HEK293 (cell line): Measurements from ENCODE around the gene INPP4B.

Source experiments
- CTCF ChIA-PET: fragments of 350-600 bp; formaldehyde crosslinking; extraction: SDS; loops from one replicate; lab custom pipeline; 2021; ENCODE audit warnings: antibody characterized with exemption; lab: Yijun Ruan, JAX
- POLR2A ChIA-PET: fragments of 300-600 bp; formaldehyde crosslinking; extraction: SDS; loops from one replicate; lab custom pipeline; 2020; ENCODE audit warnings: antibody characterized with exemption, inconsistent platforms; lab: Yijun Ruan, JAX
- H3K27ac ChIP-seq: fragments of 200-500 bp; sonication (Bioruptor generic); 2 replicates; pipeline ENCODE4 v1.5.1; 2014; ENCODE audit warnings: low read depth, low read length, control low read depth, inconsistent platforms; ENCODE audit errors: extremely low read depth
- H3K36me3 ChIP-seq, 2 experiments: fragments of 200-500 bp in 1 of 2; sonication (Bioruptor generic) in 1 of 2; 1 replicate in 1 of 2; 2 replicates in 1 of 2; pipeline ENCODE4 v1.5.1; 2014 to 2017; ENCODE audit warnings: inconsistent platforms in 2 of 2, low read length in 2 of 2; ENCODE audit not compliant: control insufficient read depth in 2 of 2, insufficient read depth in 1 of 2
- H3K4me1 ChIP-seq: fragments of 200-500 bp; sonication (Bioruptor generic); 2 replicates; pipeline ENCODE4 v1.5.1; 2014; ENCODE audit warnings: mild to moderate bottlenecking, low read length, inconsistent platforms; ENCODE audit not compliant: control insufficient read depth, insufficient read depth
- H3K4me3 ChIP-seq: 2 replicates; pipeline ENCODE4 v1.5.1; 2011; ENCODE audit warnings: low read depth, mild to moderate bottlenecking, control low read depth, low read length, moderate library complexity
- H3K9me3 ChIP-seq: fragments of 200-500 bp; sonication (Bioruptor generic); 2 replicates; pipeline ENCODE4 v1.5.1; 2014; ENCODE audit warnings: low read depth, low read length, inconsistent platforms; ENCODE audit not compliant: control insufficient read depth, insufficient read depth
- FEZF1 ChIP-seq: fragments of 450-650 bp; formaldehyde crosslinking; IDR thresholded peaks from 2 replicates; pipeline ENCODE4 v1.5.1; 2016; ENCODE audit warnings: missing biosample characterization, missing genetic modification characterization
- IKZF3 ChIP-seq: fragments of 450-650 bp; IDR thresholded peaks from 2 replicates; pipeline ENCODE4 v1.5.0; 2018; ENCODE audit warnings: missing biosample characterization, mild to moderate bottlenecking, missing genetic modification characterization, moderate library complexity
- MZF1 ChIP-seq: fragments of 450-650 bp; formaldehyde crosslinking; IDR thresholded peaks from 2 replicates; pipeline ENCODE4 v1.5.1; 2017; ENCODE audit warnings: missing biosample characterization, missing genetic modification characterization, borderline replicate concordance
- PRDM1 ChIP-seq: fragments of 450-650 bp; formaldehyde crosslinking; IDR thresholded peaks from 2 replicates; pipeline ENCODE4; 2016; ENCODE audit warnings: missing biosample characterization, missing genetic modification characterization
- ZNF16 ChIP-seq: fragments of 450-650 bp; formaldehyde crosslinking; IDR thresholded peaks from 2 replicates; pipeline ENCODE4 v1.5.1; 2016; ENCODE audit warnings: low read depth, missing biosample characterization, missing genetic modification characterization
- ZNF23 ChIP-seq: fragments of 450-650 bp; formaldehyde crosslinking; IDR thresholded peaks from 2 replicates; pipeline ENCODE4 v1.5.1; 2016; ENCODE audit warnings: missing biosample characterization, missing genetic modification characterization, borderline replicate concordance
- ZNF530 ChIP-seq: fragments of 450-650 bp; formaldehyde crosslinking; IDR thresholded peaks from 2 replicates; pipeline ENCODE4 v1.5.1; 2016; ENCODE audit warnings: low read depth, missing biosample characterization, missing genetic modification characterization
- ZNF610 ChIP-seq: fragments of 450-650 bp; formaldehyde crosslinking; IDR thresholded peaks from 2 replicates; pipeline ENCODE4 v1.5.1; 2016; ENCODE audit warnings: missing biosample characterization, missing genetic modification characterization, borderline replicate concordance
- ZNF654 ChIP-seq: fragments of 450-650 bp; formaldehyde crosslinking; IDR thresholded peaks from 2 replicates; pipeline ENCODE4 v1.5.1; 2016; ENCODE audit warnings: low read depth, missing biosample characterization, missing genetic modification characterization
- ZNF660 ChIP-seq: fragments of 450-650 bp; IDR thresholded peaks from 2 replicates; pipeline ENCODE4 v1.5.1; 2018; ENCODE audit warnings: missing biosample characterization, mild to moderate bottlenecking, missing genetic modification characterization
- ZNF747 ChIP-seq: fragments of 450-650 bp; formaldehyde crosslinking; IDR thresholded peaks from 2 replicates; pipeline ENCODE4 v1.5.1; 2016; ENCODE audit warnings: missing biosample characterization, missing genetic modification characterization
- ZNF830 ChIP-seq: fragments of 450-650 bp; IDR thresholded peaks from 2 replicates; pipeline ENCODE4 v1.5.0; 2018; ENCODE audit warnings: missing biosample characterization, missing genetic modification characterization, low read depth, mild to moderate bottlenecking, moderate library complexity
- TF ChIP-seq, protein P1 (sequence below): fragments of 450-650 bp; formaldehyde crosslinking; IDR thresholded peaks from 2 replicates; pipeline ENCODE4 v1.5.1; 2016; ENCODE audit warnings: missing biosample characterization, missing genetic modification characterization
- TF ChIP-seq, protein P2 (sequence below): fragments of 450-650 bp; formaldehyde crosslinking; IDR thresholded peaks from 2 replicates; pipeline ENCODE4 v1.5.1; 2016; ENCODE audit warnings: missing biosample characterization, missing genetic modification characterization
- TF ChIP-seq, protein P3 (sequence below): fragments of 450-650 bp; formaldehyde crosslinking; IDR thresholded peaks from 2 replicates; pipeline ENCODE4 v1.5.1; 2016; ENCODE audit warnings: missing biosample characterization, missing genetic modification characterization
- TF ChIP-seq, protein P4 (sequence below): fragments of 450-650 bp; formaldehyde crosslinking; IDR thresholded peaks from 2 replicates; pipeline ENCODE4 v1.5.1; 2017; ENCODE audit warnings: missing biosample characterization, missing genetic modification characterization
- TF ChIP-seq, protein P5 (sequence below): fragments of 450-650 bp; formaldehyde crosslinking; IDR thresholded peaks from 2 replicates; pipeline ENCODE4 v1.5.1; 2016; ENCODE audit warnings: missing biosample characterization, missing genetic modification characterization

Gene INPP4B

DNA sequence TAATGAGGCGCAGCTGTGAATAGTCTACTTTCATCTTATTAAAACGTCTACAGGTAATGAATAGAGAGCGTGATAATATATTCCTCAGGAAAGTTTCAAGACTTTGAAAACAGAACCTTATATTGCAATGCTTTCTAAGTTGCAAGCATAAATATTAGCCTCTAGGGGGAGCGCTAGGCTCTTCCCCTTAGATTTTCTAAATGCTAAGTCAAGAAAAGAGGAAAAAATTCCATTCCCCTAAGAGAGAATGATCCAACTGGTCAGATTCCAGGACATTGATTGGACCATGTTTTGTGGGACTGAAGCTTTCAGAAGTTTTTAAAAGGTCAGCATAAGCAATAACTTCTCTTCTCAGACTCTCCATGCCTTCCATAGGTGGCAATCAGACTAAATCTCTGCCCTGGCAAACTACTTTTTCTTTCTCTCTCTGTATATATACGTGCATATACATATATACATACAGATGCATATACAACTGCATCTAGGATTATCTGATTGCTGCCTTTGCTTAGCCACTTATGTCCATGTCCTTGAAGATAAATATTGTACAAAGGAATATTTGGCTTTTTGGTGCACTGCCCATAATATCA, 492.9 kb downstream of the INPP4B start (continued):
- TF ChIP-seq, protein P1, sequence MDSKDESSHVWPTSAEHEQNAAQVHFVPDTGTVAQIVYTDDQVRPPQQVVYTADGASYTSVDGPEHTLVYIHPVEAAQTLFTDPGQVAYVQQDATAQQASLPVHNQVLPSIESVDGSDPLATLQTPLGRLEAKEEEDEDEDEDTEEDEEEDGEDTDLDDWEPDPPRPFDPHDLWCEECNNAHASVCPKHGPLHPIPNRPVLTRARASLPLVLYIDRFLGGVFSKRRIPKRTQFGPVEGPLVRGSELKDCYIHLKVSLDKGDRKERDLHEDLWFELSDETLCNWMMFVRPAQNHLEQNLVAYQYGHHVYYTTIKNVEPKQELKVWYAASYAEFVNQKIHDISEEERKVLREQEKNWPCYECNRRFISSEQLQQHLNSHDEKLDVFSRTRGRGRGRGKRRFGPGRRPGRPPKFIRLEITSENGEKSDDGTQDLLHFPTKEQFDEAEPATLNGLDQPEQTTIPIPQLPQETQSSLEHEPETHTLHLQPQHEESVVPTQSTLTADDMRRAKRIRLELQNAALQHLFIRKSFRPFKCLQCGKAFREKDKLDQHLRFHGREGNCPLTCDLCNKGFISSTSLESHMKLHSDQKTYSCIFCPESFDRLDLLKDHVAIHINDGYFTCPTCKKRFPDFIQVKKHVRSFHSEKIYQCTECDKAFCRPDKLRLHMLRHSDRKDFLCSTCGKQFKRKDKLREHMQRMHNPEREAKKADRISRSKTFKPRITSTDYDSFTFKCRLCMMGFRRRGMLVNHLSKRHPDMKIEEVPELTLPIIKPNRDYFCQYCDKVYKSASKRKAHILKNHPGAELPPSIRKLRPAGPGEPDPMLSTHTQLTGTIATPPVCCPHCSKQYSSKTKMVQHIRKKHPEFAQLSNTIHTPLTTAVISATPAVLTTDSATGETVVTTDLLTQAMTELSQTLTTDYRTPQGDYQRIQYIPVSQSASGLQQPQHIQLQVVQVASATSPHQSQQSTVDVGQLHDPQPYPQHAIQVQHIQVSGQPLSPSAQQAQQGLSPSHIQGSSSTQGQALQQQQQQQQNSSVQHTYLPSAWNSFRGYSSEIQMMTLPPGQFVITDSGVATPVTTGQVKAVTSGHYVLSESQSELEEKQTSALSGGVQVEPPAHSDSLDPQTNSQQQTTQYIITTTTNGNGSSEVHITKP (tag by site-specific recombination), result 0 out of 2 replicates have a peak, but pooled peaks have one; percentile 10
- TF ChIP-seq, protein P2, sequence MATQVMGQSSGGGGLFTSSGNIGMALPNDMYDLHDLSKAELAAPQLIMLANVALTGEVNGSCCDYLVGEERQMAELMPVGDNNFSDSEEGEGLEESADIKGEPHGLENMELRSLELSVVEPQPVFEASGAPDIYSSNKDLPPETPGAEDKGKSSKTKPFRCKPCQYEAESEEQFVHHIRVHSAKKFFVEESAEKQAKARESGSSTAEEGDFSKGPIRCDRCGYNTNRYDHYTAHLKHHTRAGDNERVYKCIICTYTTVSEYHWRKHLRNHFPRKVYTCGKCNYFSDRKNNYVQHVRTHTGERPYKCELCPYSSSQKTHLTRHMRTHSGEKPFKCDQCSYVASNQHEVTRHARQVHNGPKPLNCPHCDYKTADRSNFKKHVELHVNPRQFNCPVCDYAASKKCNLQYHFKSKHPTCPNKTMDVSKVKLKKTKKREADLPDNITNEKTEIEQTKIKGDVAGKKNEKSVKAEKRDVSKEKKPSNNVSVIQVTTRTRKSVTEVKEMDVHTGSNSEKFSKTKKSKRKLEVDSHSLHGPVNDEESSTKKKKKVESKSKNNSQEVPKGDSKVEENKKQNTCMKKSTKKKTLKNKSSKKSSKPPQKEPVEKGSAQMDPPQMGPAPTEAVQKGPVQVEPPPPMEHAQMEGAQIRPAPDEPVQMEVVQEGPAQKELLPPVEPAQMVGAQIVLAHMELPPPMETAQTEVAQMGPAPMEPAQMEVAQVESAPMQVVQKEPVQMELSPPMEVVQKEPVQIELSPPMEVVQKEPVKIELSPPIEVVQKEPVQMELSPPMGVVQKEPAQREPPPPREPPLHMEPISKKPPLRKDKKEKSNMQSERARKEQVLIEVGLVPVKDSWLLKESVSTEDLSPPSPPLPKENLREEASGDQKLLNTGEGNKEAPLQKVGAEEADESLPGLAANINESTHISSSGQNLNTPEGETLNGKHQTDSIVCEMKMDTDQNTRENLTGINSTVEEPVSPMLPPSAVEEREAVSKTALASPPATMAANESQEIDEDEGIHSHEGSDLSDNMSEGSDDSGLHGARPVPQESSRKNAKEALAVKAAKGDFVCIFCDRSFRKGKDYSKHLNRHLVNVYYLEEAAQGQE, result no peak
- TF ChIP-seq ZNF654 (tag by site-specific recombination), result peak; percentile 64
- TF ChIP-seq ZNF660 (tag by site-specific recombination), result 0 out of 2 replicates have a peak, but pooled peaks have one; percentile 48
- no peak for TF ChIP-seq ZNF530 (tag by site-specific recombination)
- no peak for TF ChIP-seq ZNF16
- TF ChIP-seq, protein P3, sequence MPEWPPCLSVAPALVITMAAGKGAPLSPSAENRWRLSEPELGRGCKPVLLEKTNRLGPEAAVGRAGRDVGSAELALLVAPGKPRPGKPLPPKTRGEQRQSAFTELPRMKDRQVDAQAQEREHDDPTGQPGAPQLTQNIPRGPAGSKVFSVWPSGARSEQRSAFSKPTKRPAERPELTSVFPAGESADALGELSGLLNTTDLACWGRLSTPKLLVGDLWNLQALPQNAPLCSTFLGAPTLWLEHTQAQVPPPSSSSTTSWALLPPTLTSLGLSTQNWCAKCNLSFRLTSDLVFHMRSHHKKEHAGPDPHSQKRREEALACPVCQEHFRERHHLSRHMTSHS, result no peak
- TF ChIP-seq IKZF3, result peak; percentile 71
- TF ChIP-seq, protein P4, sequence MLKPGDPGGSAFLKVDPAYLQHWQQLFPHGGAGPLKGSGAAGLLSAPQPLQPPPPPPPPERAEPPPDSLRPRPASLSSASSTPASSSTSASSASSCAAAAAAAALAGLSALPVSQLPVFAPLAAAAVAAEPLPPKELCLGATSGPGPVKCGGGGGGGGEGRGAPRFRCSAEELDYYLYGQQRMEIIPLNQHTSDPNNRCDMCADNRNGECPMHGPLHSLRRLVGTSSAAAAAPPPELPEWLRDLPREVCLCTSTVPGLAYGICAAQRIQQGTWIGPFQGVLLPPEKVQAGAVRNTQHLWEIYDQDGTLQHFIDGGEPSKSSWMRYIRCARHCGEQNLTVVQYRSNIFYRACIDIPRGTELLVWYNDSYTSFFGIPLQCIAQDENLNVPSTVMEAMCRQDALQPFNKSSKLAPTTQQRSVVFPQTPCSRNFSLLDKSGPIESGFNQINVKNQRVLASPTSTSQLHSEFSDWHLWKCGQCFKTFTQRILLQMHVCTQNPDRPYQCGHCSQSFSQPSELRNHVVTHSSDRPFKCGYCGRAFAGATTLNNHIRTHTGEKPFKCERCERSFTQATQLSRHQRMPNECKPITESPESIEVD (tag by site-specific recombination), result 0 out of 2 replicates have a peak, but pooled peaks have one; percentile 1
- no peak for TF ChIP-seq FEZF1

GRCh38 chr4:142352712-142353111, 493.4 kb downstream of the INPP4B start:
- H3K4me1 ChIP-seq, result peaks cover 6% of the 10 kb centered on the region

More at GRCh38 chr4:142352712-142353111, 493.4 kb downstream of the INPP4B start:
- no peak overlapping the region for H3K27ac ChIP-seq
- ChIA-PET POLR2A (no interaction called here), CTCF (interaction anchor here (0.6 to 1.9 kb wide), 10 partner anchors 8 to 492 kb away, joined by 3 to 4 read pairs (median 3); no protein-coding TSS in a partner anchor)
- no peak overlapping the region for H3K4me3 ChIP-seq
- TF ChIP-seq ZNF747, result no peak
- TF ChIP-seq, protein P4 (tag by site-specific recombination), result 0 out of 2 replicates have a peak, but pooled peaks have one; percentile 6
- no peak for TF ChIP-seq ZNF610 (tag by site-specific recombination)
- TF ChIP-seq MZF1 (tag by site-specific recombination), result no peak
- no peak for TF ChIP-seq ZNF23
- TF ChIP-seq, protein P5, sequence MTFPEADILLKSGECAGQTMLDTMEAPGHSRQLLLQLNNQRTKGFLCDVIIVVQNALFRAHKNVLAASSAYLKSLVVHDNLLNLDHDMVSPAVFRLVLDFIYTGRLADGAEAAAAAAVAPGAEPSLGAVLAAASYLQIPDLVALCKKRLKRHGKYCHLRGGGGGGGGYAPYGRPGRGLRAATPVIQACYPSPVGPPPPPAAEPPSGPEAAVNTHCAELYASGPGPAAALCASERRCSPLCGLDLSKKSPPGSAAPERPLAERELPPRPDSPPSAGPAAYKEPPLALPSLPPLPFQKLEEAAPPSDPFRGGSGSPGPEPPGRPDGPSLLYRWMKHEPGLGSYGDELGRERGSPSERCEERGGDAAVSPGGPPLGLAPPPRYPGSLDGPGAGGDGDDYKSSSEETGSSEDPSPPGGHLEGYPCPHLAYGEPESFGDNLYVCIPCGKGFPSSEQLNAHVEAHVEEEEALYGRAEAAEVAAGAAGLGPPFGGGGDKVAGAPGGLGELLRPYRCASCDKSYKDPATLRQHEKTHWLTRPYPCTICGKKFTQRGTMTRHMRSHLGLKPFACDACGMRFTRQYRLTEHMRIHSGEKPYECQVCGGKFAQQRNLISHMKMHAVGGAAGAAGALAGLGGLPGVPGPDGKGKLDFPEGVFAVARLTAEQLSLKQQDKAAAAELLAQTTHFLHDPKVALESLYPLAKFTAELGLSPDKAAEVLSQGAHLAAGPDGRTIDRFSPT, result no peak
- TF ChIP-seq ZNF830 (tag by site-specific recombination), result no peak
- TF ChIP-seq PRDM1 (tag by site-specific recombination), result no peak
- no peaks in the 10 kb centered on the region for H3K9me3 ChIP-seq
- no peaks in the 10 kb centered on the region for H3K36me3 ChIP-seq
